H1 (cell line): ENCODE measurements around the gene ELL2. TPM values are rescaled to one million over a fixed set of nuclear protein-coding genes. Genes with fewer than 3 reads are reported as not detected.

Experiments used
- CTCF ChIA-PET: fragments of 300-600 bp; sonication (Branson Sonifier 250); formaldehyde crosslinking; loops from one replicate; lab custom pipeline; 2021; ENCODE audit not compliant: partially characterized antibody; lab: Charles Lee
- POLR2A ChIA-PET: fragments of 300-600 bp; sonication (Branson Sonifier 250); formaldehyde crosslinking; loops from one replicate; lab custom pipeline; 2021; ENCODE audit warnings: inconsistent platforms; ENCODE audit not compliant: partially characterized antibody; lab: Charles Lee
- DNase-seq, 2 experiments: peaks; one replicate each; pipeline versions ENCODE4 v3.0.0 to v3.0.0-alpha.2; 2010 to 2022; ENCODE audit warnings: low spot score in 2 of 2, low read depth in 1 of 2, mixed read lengths in 1 of 2
- FAIRE-seq: peaks from 2 replicates; lab custom pipeline; 2011; peaks lifted over from hg19 to GRCh38; lab: Jason Lieb, UNC
- H2AFZ ChIP-seq: 2 replicates; pipeline ENCODE4 v1.8.1; 2012; ENCODE audit warnings: low read length, inconsistent platforms
- H2AK5ac ChIP-seq: 2 replicates; pipeline ENCODE4 v1.6.1; 2013; ENCODE audit warnings: low read depth, low read length
- H2BK120ac ChIP-seq: replicated peaks from 2 replicates; pipeline ENCODE3; 2013; ENCODE audit warnings: low read depth, low read length, inconsistent platforms
- H2BK12ac ChIP-seq: 2 replicates; pipeline ENCODE4 v1.6.1; 2013; ENCODE audit warnings: low read depth, low read length
- H2BK15ac ChIP-seq: 2 replicates; pipeline ENCODE4 v1.6.1; 2013; ENCODE audit warnings: low read length
- H2BK20ac ChIP-seq: 2 replicates; pipeline ENCODE4 v1.6.1; 2013; ENCODE audit warnings: low read length
- H2BK5ac ChIP-seq: 2 replicates; pipeline ENCODE4 v1.6.1; 2013; ENCODE audit warnings: low read depth, low read length
- H3K14ac ChIP-seq: 2 replicates; pipeline ENCODE4 v1.6.1; 2013; ENCODE audit warnings: inconsistent platforms; ENCODE audit not compliant: insufficient read length
- H3K18ac ChIP-seq: 2 replicates; pipeline ENCODE4 v1.6.1; 2013; ENCODE audit warnings: low read length; ENCODE audit errors: extremely low read depth
- H3K23ac ChIP-seq: 2 replicates; pipeline ENCODE4 v1.6.1; 2013; ENCODE audit warnings: inconsistent platforms; ENCODE audit not compliant: insufficient read length
- H3K23me2 ChIP-seq: 2 replicates; pipeline ENCODE4 v1.6.1; 2013; ENCODE audit warnings: low read depth, low read length
- H3K27ac ChIP-seq: 2 replicates; pipeline ENCODE4 v1.6.1; 2011; ENCODE audit warnings: low read depth, low read length, inconsistent platforms
- H3K27me3 ChIP-seq, 4 experiments: replicated peaks in 1 of 4; 1 replicate in 1 of 4; 2 replicates in 3 of 4; pipeline versions ENCODE4 v1.6.1 to v1.8.1; 2011 to 2013; ENCODE audit warnings: low read length in 3 of 4, mild to moderate bottlenecking in 3 of 4, inconsistent platforms in 2 of 4, mixed read lengths in 2 of 4, moderate library complexity in 1 of 4; ENCODE audit not compliant: control insufficient read depth in 3 of 4, insufficient read depth in 3 of 4; ENCODE audit errors: extremely low read depth in 1 of 4
- H3K36me3 ChIP-seq, 4 experiments: 2 replicates each; pipeline versions ENCODE4 v1.6.1 to v1.8.1; 2011 to 2013; ENCODE audit warnings: mild to moderate bottlenecking in 4 of 4, low read length in 3 of 4, moderate library complexity in 2 of 4, control low read depth in 1 of 4, inconsistent platforms in 1 of 4; ENCODE audit not compliant: insufficient read depth in 4 of 4, control insufficient read depth in 2 of 4
- H3K4ac ChIP-seq: replicated peaks from 2 replicates; pipeline ENCODE3; 2013; ENCODE audit warnings: low read length, low read depth, mixed read lengths, inconsistent platforms; ENCODE audit not compliant: insufficient read length
- H3K4me1 ChIP-seq, 4 experiments: replicated peaks in 1 of 4; 1 replicate in 1 of 4; 2 replicates in 3 of 4; pipeline versions ENCODE4 v1.6.1 to v1.8.1; 2011 to 2013; ENCODE audit warnings: low read length in 3 of 4, inconsistent platforms in 2 of 4, mixed read lengths in 1 of 4; ENCODE audit not compliant: insufficient read depth in 4 of 4, control insufficient read depth in 3 of 4
- H3K4me2 ChIP-seq, 2 experiments: 2 replicates each; pipeline versions ENCODE4 v1.6.1 to v1.8.1; 2011 to 2013; ENCODE audit warnings: low read depth in 2 of 2, low read length in 2 of 2, control low read depth in 1 of 2, inconsistent platforms in 1 of 2, mild to moderate bottlenecking in 1 of 2; ENCODE audit not compliant: insufficient read depth in 1 of 2
- H3K4me3 ChIP-seq, 4 experiments: fragments of 200-600, 300-600 bp in 1 of 4; sonication (generic), shearing (Covaris generic), sonication (Bioruptor Twin) in 1 of 4; 2 replicates each; pipeline versions ENCODE4 v1.5.1 to v1.8.1; 2011 to 2016; ENCODE audit warnings: low read length in 4 of 4, low read depth in 3 of 4, control low read depth in 2 of 4, inconsistent platforms in 2 of 4, mild to moderate bottlenecking in 2 of 4, mixed read lengths in 1 of 4, moderate library complexity in 1 of 4; ENCODE audit not compliant: insufficient read depth in 2 of 4; ENCODE audit errors: extremely low read depth in 1 of 4
- H3K56ac ChIP-seq: replicated peaks from 2 replicates; pipeline ENCODE3; 2013; ENCODE audit warnings: low read depth, mild to moderate bottlenecking, mixed read lengths, low read length, inconsistent platforms; ENCODE audit not compliant: insufficient read length
- H3K79me1 ChIP-seq: 2 replicates; pipeline ENCODE4 v1.6.1; 2013; ENCODE audit warnings: low read depth, low read length, control low read depth
- H3K79me2 ChIP-seq, 2 experiments: 2 replicates each; pipeline versions ENCODE4 v1.6.1 to v1.8.1; 2012 to 2013; ENCODE audit warnings: low read length in 2 of 2, mild to moderate bottlenecking in 2 of 2, inconsistent platforms in 1 of 2; ENCODE audit not compliant: insufficient read depth in 2 of 2, control insufficient read depth in 1 of 2
- H3K9ac ChIP-seq, 4 experiments: replicated peaks in 1 of 4; 1 replicate in 1 of 4; 2 replicates in 3 of 4; pipeline versions ENCODE4 v1.6.1 to v1.8.1; 2011 to 2013; ENCODE audit warnings: low read depth in 3 of 4, low read length in 3 of 4, control low read depth in 2 of 4, mild to moderate bottlenecking in 2 of 4, moderate library complexity in 2 of 4, inconsistent platforms in 1 of 4; ENCODE audit errors: extremely low read depth in 1 of 4
- H3K9me3 ChIP-seq, 2 experiments: 2 replicates each; pipeline versions ENCODE4 v1.6.1 to v1.8.1; 2012 to 2013; ENCODE audit warnings: mild to moderate bottlenecking in 2 of 2, moderate library complexity in 2 of 2, control low read depth in 1 of 2, inconsistent platforms in 1 of 2, low read depth in 1 of 2, low read length in 1 of 2, mixed read lengths in 1 of 2; ENCODE audit not compliant: insufficient read depth in 2 of 2
- H4K20me1 ChIP-seq, 2 experiments: replicated peaks in 1 of 2; 2 replicates each; pipeline versions ENCODE3 to v1.8.1; 2011 to 2013; ENCODE audit warnings: inconsistent platforms in 2 of 2, low read length in 2 of 2, mild to moderate bottlenecking in 1 of 2; ENCODE audit not compliant: insufficient read depth in 2 of 2, control insufficient read depth in 1 of 2
- H4K5ac ChIP-seq: 2 replicates; pipeline ENCODE4 v1.6.1; 2013; ENCODE audit warnings: low read length, low read depth, mixed read lengths, inconsistent platforms; ENCODE audit not compliant: insufficient read length
- H4K8ac ChIP-seq: 2 replicates; pipeline ENCODE4 v1.8.0; 2013; ENCODE audit warnings: mild to moderate bottlenecking, moderate library complexity, low read length, inconsistent platforms; ENCODE audit not compliant: insufficient read depth; ENCODE audit errors: extremely low read depth
- H4K91ac ChIP-seq: replicated peaks from 2 replicates; pipeline ENCODE3; 2013; ENCODE audit warnings: low read length, mixed read lengths, inconsistent platforms; ENCODE audit not compliant: insufficient read length
- E2F6 ChIP-seq: IDR thresholded peaks from 2 replicates; pipeline ENCODE4 v1.6.1; 2012; ENCODE audit warnings: inconsistent platforms
- GTF2F1 ChIP-seq: IDR thresholded peaks from 2 replicates; pipeline ENCODE4 v1.6.1; 2012; ENCODE audit warnings: low read depth, low read length, improper control_type of control experiment, borderline replicate concordance
- KDM1A ChIP-seq: fragments of 200-600, 300-600 bp; sonication (generic); IDR thresholded peaks from 2 replicates; pipeline ENCODE4 v1.7.1; 2016; ENCODE audit warnings: mild to moderate bottlenecking, low read length, borderline replicate concordance
- KDM4A ChIP-seq: IDR thresholded peaks from one replicate; pipeline ENCODE4 v1.7.1; 2012; ENCODE audit warnings: low read depth, mild to moderate bottlenecking, moderate library complexity, low read length, inconsistent platforms; ENCODE audit not compliant: severe bottlenecking
- NRF1 ChIP-seq: IDR thresholded peaks from 2 replicates; pipeline ENCODE4 v1.6.1; 2011; ENCODE audit warnings: mild to moderate bottlenecking, low read depth, low read length, improper control_type of control experiment
- SP2 ChIP-seq: IDR thresholded peaks from 2 replicates; pipeline ENCODE4 v1.6.1; 2012; ENCODE audit warnings: mild to moderate bottlenecking, low read length, inconsistent platforms
- TBP ChIP-seq: IDR thresholded peaks from 2 replicates; pipeline ENCODE4 v1.6.1; 2011; ENCODE audit warnings: low read depth, low read length, improper control_type of control experiment
- WGBS, 2 experiments: shearing (Covaris generic) in 1 of 2; methylation state at CpG; one replicate each; pipeline versions ENCODE4 v1.1.6 to v1.1.7; 2013 to 2015; ENCODE audit warnings: low lambda C conversion rate in 2 of 2, mixed read lengths in 2 of 2, inconsistent platforms in 1 of 2, low coverage in 1 of 2, missing lambda C conversion rate in 1 of 2; ENCODE audit not compliant: insufficient replicate concordance in 2 of 2, insufficient coverage in 1 of 2, insufficient read length in 1 of 2; ENCODE audit errors: extremely low coverage in 1 of 2, missing lambda C conversion rate in 1 of 2; 5-methylcytosine and 5-hydroxymethylcytosine counted together
- polyA plus RNA-seq, 7 experiments: library from polyadenylated mRNA; depleted of rRNA in 3 of 7; stranded (reverse) in 5 of 7; unstranded in 2 of 7; fragments of >200 nt in 5 of 7; fragments of 200-250 nt in 2 of 7; gene quantifications; 1 replicate in 5 of 7; 2 replicates in 1 of 7; 4 replicates in 1 of 7; pipeline versions ENCODE4 v1.2.1 to v1.2.3, GENCODE V29; 2011 to 2013; ENCODE audit warnings: missing spikeins in 2 of 7, mixed read lengths in 2 of 7
- total RNA-seq: library from RNA; stranded (reverse); fragmentation: NEBNext Ultra II Directional; extraction: Animal tissue kit (Norgen Biotek cat#: 25700); gene quantifications from 2 replicates; pipeline ENCODE4 v1.2.1, GENCODE V29; 2021
- TF ChIP-seq, protein P1 (sequence below): IDR thresholded peaks from 2 replicates; pipeline ENCODE4 v1.6.1; 2011; ENCODE audit warnings: low read depth, mild to moderate bottlenecking, low read length; ENCODE audit not compliant: insufficient read depth

Gene ELL2
- total and polyA plus RNA-seq, 2 of the 8 experiments (the other 6 are each of a cell fraction or from before 2014, with no cell fraction given) = 6.3 to 29.4 TPM

DNA sequence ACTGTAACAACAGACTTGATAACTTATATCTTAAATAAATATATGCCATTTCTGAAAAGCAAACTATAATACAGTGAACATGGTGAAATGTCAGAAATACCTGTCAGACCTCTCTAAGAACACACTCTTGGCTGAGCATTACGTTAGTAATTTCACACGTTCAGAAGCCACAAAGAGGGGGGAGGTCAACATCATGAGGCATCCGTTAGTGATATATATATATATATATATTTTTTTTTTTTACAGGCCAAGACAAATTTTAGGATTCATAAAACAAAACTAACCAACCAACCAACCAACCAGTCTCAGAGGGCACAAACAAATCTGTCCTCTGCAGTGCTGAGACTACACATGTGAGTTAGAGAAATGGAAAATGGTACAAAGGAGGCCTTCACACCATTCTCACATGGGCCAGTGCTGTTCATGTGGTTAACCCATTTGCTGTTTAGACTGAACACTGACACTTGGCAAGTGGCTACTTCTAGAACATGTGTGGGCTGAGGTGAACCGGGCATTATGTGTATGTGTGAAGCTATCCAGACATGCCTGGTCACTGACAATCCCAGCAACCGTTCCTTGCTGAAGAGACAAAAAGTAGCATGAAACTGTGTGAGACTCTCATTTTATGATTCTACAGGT is 54.5 kb downstream of the ELL2 start:
- no peak overlapping the region for H2BK20ac ChIP-seq
- no peak overlapping the region for H3K56ac ChIP-seq
- no peak overlapping the region for H3K4ac ChIP-seq
- TF ChIP-seq NRF1 = no peak
- TF ChIP-seq TBP = no peak
- TF ChIP-seq, protein P1, sequence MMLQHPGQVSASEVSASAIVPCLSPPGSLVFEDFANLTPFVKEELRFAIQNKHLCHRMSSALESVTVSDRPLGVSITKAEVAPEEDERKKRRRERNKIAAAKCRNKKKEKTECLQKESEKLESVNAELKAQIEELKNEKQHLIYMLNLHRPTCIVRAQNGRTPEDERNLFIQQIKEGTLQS = no peak
- TF ChIP-seq E2F6 = no peak
- no peak for TF ChIP-seq SP2
- no peak for TF ChIP-seq KDM4A
- no peak for TF ChIP-seq GTF2F1
- TF ChIP-seq KDM1A = no peak
- no peak overlapping the region for H4K91ac ChIP-seq
- no peak overlapping the region for H2AK5ac ChIP-seq
- no peak overlapping the region for H3K14ac ChIP-seq
- no peak overlapping the region for H3K18ac ChIP-seq
- H4K8ac ChIP-seq = no peak overlapping the region
- no peaks in the 10 kb centered on the region for H3K9me3 ChIP-seq
- no peaks in the 10 kb centered on the region; a peak in 1 of 8 replicates for H3K36me3 ChIP-seq
- FAIRE-seq = no peak
- H3K27ac ChIP-seq = no peak overlapping the region; the same call in 1 of the 2 replicates
- no peak overlapping the region for H3K4me3 ChIP-seq
- POLR2A ChIA-PET = interaction anchor here (0.7 kb wide), 1 partner anchor 33 kb away, joined by 3 read pairs; no protein-coding TSS in a partner anchor
- H3K4me1 ChIP-seq = peaks cover 0 to 4% (median 0%) of the 10 kb centered on the region in 4 experiments; a peak in 4 of 7 replicates
- H3K23ac ChIP-seq = no peak overlapping the region
- H2BK12ac ChIP-seq = no peak overlapping the region
- H3K23me2 ChIP-seq = no peaks in the 10 kb centered on the region
- H3K9ac ChIP-seq = no peak overlapping the region
- H2BK120ac ChIP-seq = no peak overlapping the region
- H4K20me1 ChIP-seq = no peaks in the 10 kb centered on the region
- H4K5ac ChIP-seq = no peak overlapping the region
- H2BK15ac ChIP-seq = no peak overlapping the region
- no peak overlapping the region for H2BK5ac ChIP-seq
- CTCF ChIA-PET = interaction anchor here (0.8 to 0.9 kb wide), 3 partner anchors 51 to 434 kb away, joined by 3 to 4 read pairs (median 3); partner anchors contain the start of gene ELL2
- no peaks in the 10 kb centered on the region; the same call in 1 of the 2 replicates for H3K79me1 ChIP-seq
- H2AFZ ChIP-seq = no peak overlapping the region
- H3K27me3 ChIP-seq = no peaks in the 10 kb centered on the region
- H3K79me2 ChIP-seq = no peaks in the 10 kb centered on the region; a peak in 1 of 4 replicates
- no peak overlapping the region for H3K4me2 ChIP-seq
- 95% methylated on average over 5 of the region's 5 CpGs; no CpG with 5 or more reads in 1 of the 2 experiments for WGBS, 2 experiments
- DNase-seq = no peak
